ENCODE measurements around the gene NPY4R2. TPM values are rescaled to one million over a fixed set of nuclear protein-coding genes. Genes with fewer than 3 reads are reported as not detected.
"Not testable (repeated sequence)": the region's sequence is repeated elsewhere in the genome, so short reads cannot be mapped to it uniquely, and the experiment has no call there.

The NPY4R2 gene
- polyA plus RNA-seq, 1 donor from 2014 or later: not detected

GRCh38 chr10:47920610-47921009 is 2.1 kb downstream of the NPY4R2 start:
- not testable (repeated sequence) for H3K27me3 Mint-ChIP-seq, H3K9me3 Mint-ChIP-seq, H3K36me3 Mint-ChIP-seq, H3K27ac Mint-ChIP-seq, H3K4me3 Mint-ChIP-seq, H3K4me1 Mint-ChIP-seq

- H3K27ac Mint-ChIP-seq, H3K4me1 Mint-ChIP-seq, H3K9me3 Mint-ChIP-seq, H3K4me3 Mint-ChIP-seq, H3K27me3 Mint-ChIP-seq, H3K36me3 Mint-ChIP-seq: not testable (repeated sequence)
Observed at GRCh38 chr10:47922503-47922902, 4.0 kb downstream of the NPY4R2 start.

- H3K4me1 Mint-ChIP-seq, H3K9me3 Mint-ChIP-seq, H3K4me3 Mint-ChIP-seq, H3K36me3 Mint-ChIP-seq, H3K27me3 Mint-ChIP-seq, H3K27ac Mint-ChIP-seq: not testable (repeated sequence)
Observed at GRCh38 chr10:47924628-47925027, 6.2 kb downstream of the NPY4R2 start.

- not testable (repeated sequence) for H3K4me3 Mint-ChIP-seq, H3K27me3 Mint-ChIP-seq, H3K9me3 Mint-ChIP-seq, H3K36me3 Mint-ChIP-seq, H3K27ac Mint-ChIP-seq, H3K4me1 Mint-ChIP-seq
Observed at GRCh38 chr10:47927147-47927916, 8.9 kb downstream of the NPY4R2 start.

- H3K27me3 Mint-ChIP-seq, H3K4me3 Mint-ChIP-seq, H3K9me3 Mint-ChIP-seq, H3K27ac Mint-ChIP-seq, H3K36me3 Mint-ChIP-seq, H3K4me1 Mint-ChIP-seq: not testable (repeated sequence)
Observed at GRCh38 chr10:47928225-47928624, 9.8 kb downstream of the NPY4R2 start.

GRCh38 chr10:47932824-47933223 is 14.4 kb downstream of the NPY4R2 start:
- not testable (repeated sequence) for H3K4me1 Mint-ChIP-seq, H3K27me3 Mint-ChIP-seq, H3K36me3 Mint-ChIP-seq, H3K4me3 Mint-ChIP-seq, H3K9me3 Mint-ChIP-seq, H3K27ac Mint-ChIP-seq

GRCh38 chr10:47933462-47933861 is 15.0 kb downstream of the NPY4R2 start:
- not testable (repeated sequence) for H3K36me3 Mint-ChIP-seq, H3K9me3 Mint-ChIP-seq, H3K4me1 Mint-ChIP-seq, H3K4me3 Mint-ChIP-seq, H3K27ac Mint-ChIP-seq, H3K27me3 Mint-ChIP-seq

GRCh38 chr10:47936772-47937228 is 18.3 kb downstream of the NPY4R2 start:
- not testable (repeated sequence) for H3K4me1 Mint-ChIP-seq, H3K9me3 Mint-ChIP-seq, H3K27ac Mint-ChIP-seq, H3K27me3 Mint-ChIP-seq, H3K36me3 Mint-ChIP-seq, H3K4me3 Mint-ChIP-seq

GRCh38 chr10:47937634-47938033 is 19.2 kb downstream of the NPY4R2 start:
- not testable (repeated sequence) for H3K36me3 Mint-ChIP-seq, H3K4me3 Mint-ChIP-seq, H3K4me1 Mint-ChIP-seq, H3K27me3 Mint-ChIP-seq, H3K27ac Mint-ChIP-seq, H3K9me3 Mint-ChIP-seq

GRCh38 chr10:47940821-47941220 is 22.4 kb downstream of the NPY4R2 start:
- not testable (repeated sequence) for H3K4me3 Mint-ChIP-seq, H3K27me3 Mint-ChIP-seq, H3K27ac Mint-ChIP-seq, H3K4me1 Mint-ChIP-seq, H3K36me3 Mint-ChIP-seq, H3K9me3 Mint-ChIP-seq

- H3K27ac Mint-ChIP-seq, H3K4me3 Mint-ChIP-seq, H3K27me3 Mint-ChIP-seq, H3K4me1 Mint-ChIP-seq, H3K36me3 Mint-ChIP-seq, H3K9me3 Mint-ChIP-seq: not testable (repeated sequence)
Observed at GRCh38 chr10:47941379-47941778, 22.9 kb downstream of the NPY4R2 start.

- H3K9me3 Mint-ChIP-seq, H3K27ac Mint-ChIP-seq, H3K36me3 Mint-ChIP-seq, H3K4me3 Mint-ChIP-seq, H3K27me3 Mint-ChIP-seq, H3K4me1 Mint-ChIP-seq: not testable (repeated sequence)
Observed at GRCh38 chr10:47942351-47943019, 24.0 kb downstream of the NPY4R2 start.

GRCh38 chr10:47943328-47943727 is 24.9 kb downstream of the NPY4R2 start:
- not testable (repeated sequence) for H3K27ac Mint-ChIP-seq, H3K4me3 Mint-ChIP-seq, H3K27me3 Mint-ChIP-seq, H3K4me1 Mint-ChIP-seq, H3K9me3 Mint-ChIP-seq, H3K36me3 Mint-ChIP-seq

- H3K27me3 Mint-ChIP-seq, H3K36me3 Mint-ChIP-seq, H3K27ac Mint-ChIP-seq, H3K9me3 Mint-ChIP-seq, H3K4me1 Mint-ChIP-seq, H3K4me3 Mint-ChIP-seq: not testable (repeated sequence)
Observed at GRCh38 chr10:47947424-47947823, 29.0 kb downstream of the NPY4R2 start.

GRCh38 chr10:47957158-47957557 is 38.7 kb downstream of the NPY4R2 start:
- H3K36me3 Mint-ChIP-seq, H3K27ac Mint-ChIP-seq, H3K4me1 Mint-ChIP-seq, H3K9me3 Mint-ChIP-seq, H3K4me3 Mint-ChIP-seq, H3K27me3 Mint-ChIP-seq: not testable (repeated sequence)

GRCh38 chr10:47959677-47960076 is 41.2 kb downstream of the NPY4R2 start:
- not testable (repeated sequence) for H3K27me3 Mint-ChIP-seq, H3K36me3 Mint-ChIP-seq, H3K4me1 Mint-ChIP-seq, H3K9me3 Mint-ChIP-seq, H3K27ac Mint-ChIP-seq, H3K4me3 Mint-ChIP-seq

GRCh38 chr10:47960699-47961098 is 42.2 kb downstream of the NPY4R2 start:
- H3K27me3 Mint-ChIP-seq, H3K27ac Mint-ChIP-seq, H3K4me1 Mint-ChIP-seq, H3K9me3 Mint-ChIP-seq, H3K4me3 Mint-ChIP-seq, H3K36me3 Mint-ChIP-seq: not testable (repeated sequence)

Data from IgD-negative memory B cell (primary cell).